Measurements from ENCODE around the gene HOXA11. TPM values are rescaled to one million over a fixed set of nuclear protein-coding genes. Genes with fewer than 3 reads are reported as not detected.

Gene HOXA11
- total RNA-seq, 2 experiments from 2014 or later, result not detected

- BruUV-seq (replicated peaks), result no TSS peak
- Histone ChIP-seq H3K4me3 (ENCODE audit: low read depth, low read length, poor library complexity, severe bottlenecking) (no peak overlapping the region), H4K20me1 (ENCODE audit: insufficient read depth, low read length) (no peaks in the 10 kb centered on the region), H3K36me3 (ENCODE audit: insufficient read depth, low read length) (no peaks in the 10 kb centered on the region), H3K4me1 (ENCODE audit: insufficient read depth, low read length, poor library complexity, severe bottlenecking) (no peaks in the 10 kb centered on the region), H3K27ac (ENCODE audit: low read depth, low read length, poor library complexity, severe bottlenecking) (no peak overlapping the region), H3K9me3 (ENCODE audit: low read length) (no peaks in the 10 kb centered on the region), H2AFZ (ENCODE audit: low read length) (no peak overlapping the region), H3K4me2 (ENCODE audit: low read length) (no peak overlapping the region), H3K79me2 (ENCODE audit: insufficient read depth, low read depth, low read length) (no peaks in the 10 kb centered on the region), H3K9me2 (ENCODE audit: insufficient read depth, low read length) (no peaks in the 10 kb centered on the region)
- TF ChIP-seq CTCF (conservative IDR thresholded peaks at IDR 0.05; ENCODE audit: low read length) (no peak), EZH2phosphoT487 (IDR thresholded peaks at IDR 0.05; ENCODE audit: borderline replicate concordance, low read depth, low read length) (no peak)
- CTCF ChIA-PET (ENCODE audit: unreplicated experiment), result no interaction called here
- DNase-seq (ENCODE audit: low spot score), result no peak
- POLR2A ChIA-PET, result interaction anchor here (0.6 kb wide), 2 partner anchors 329 to 1555 kb away, joined by 3 to 4 read pairs; no protein-coding TSS in a partner anchor
- intact Hi-C loops (cut with micrococcal nuclease; ENCODE audit: unreplicated experiment), result no loop called here
Observed at GRCh38 chr7:27177795-27178320, 7.2 kb downstream of the HOXA11 start.

GRCh38 chr7:27176962-27177794 is 7.9 kb downstream of the HOXA11 start:
- no peaks in the 10 kb centered on the region for H3K36me3 ChIP-seq (ENCODE audit: insufficient read depth, low read length)
- no peaks in the 10 kb centered on the region for H3K9me2 ChIP-seq (ENCODE audit: insufficient read depth, low read length)
- H3K79me2 ChIP-seq (ENCODE audit: insufficient read depth, low read depth, low read length), result no peaks in the 10 kb centered on the region
- ChIA-PET POLR2A (interaction anchor here (0.6 kb wide), 1 partner anchor 1555 kb away, joined by 3 read pairs; no protein-coding TSS in a partner anchor), CTCF (ENCODE audit: unreplicated experiment) (no interaction called here)
- DNase-seq (ENCODE audit: low spot score), result no peak
- BruUV-seq (replicated peaks), result no TSS peak
- H4K20me1 ChIP-seq (ENCODE audit: insufficient read depth, low read length), result no peaks in the 10 kb centered on the region
- no peak overlapping the region for H2AFZ ChIP-seq (ENCODE audit: low read length)
- no peak overlapping the region for H3K27ac ChIP-seq (ENCODE audit: low read depth, low read length, poor library complexity, severe bottlenecking)
- intact Hi-C loops (cut with micrococcal nuclease; ENCODE audit: unreplicated experiment), result no loop called here
- H3K9me3 ChIP-seq (ENCODE audit: low read length), result no peaks in the 10 kb centered on the region
- H3K4me1 ChIP-seq (ENCODE audit: insufficient read depth, low read length, poor library complexity, severe bottlenecking), result no peaks in the 10 kb centered on the region
- H3K4me2 ChIP-seq (ENCODE audit: low read length), result no peak overlapping the region
- TF ChIP-seq EZH2phosphoT487 (IDR thresholded peaks at IDR 0.05; ENCODE audit: borderline replicate concordance, low read depth, low read length) (no peak), CTCF (conservative IDR thresholded peaks at IDR 0.05; ENCODE audit: low read length) (no peak)
- H3K4me3 ChIP-seq (ENCODE audit: low read depth, low read length, poor library complexity, severe bottlenecking), result no peak overlapping the region

- Histone ChIP-seq H3K9me3 (ENCODE audit: low read length) (no peaks in the 10 kb centered on the region), H3K36me3 (ENCODE audit: insufficient read depth, low read length) (no peaks in the 10 kb centered on the region), H3K4me2 (ENCODE audit: low read length) (no peak overlapping the region), H3K27ac (ENCODE audit: low read depth, low read length, poor library complexity, severe bottlenecking) (no peak overlapping the region), H4K20me1 (ENCODE audit: insufficient read depth, low read length) (no peaks in the 10 kb centered on the region), H2AFZ (ENCODE audit: low read length) (no peak overlapping the region), H3K4me1 (ENCODE audit: insufficient read depth, low read length, poor library complexity, severe bottlenecking) (no peaks in the 10 kb centered on the region), H3K9me2 (ENCODE audit: insufficient read depth, low read length) (no peaks in the 10 kb centered on the region), H3K79me2 (ENCODE audit: insufficient read depth, low read depth, low read length) (no peaks in the 10 kb centered on the region), H3K4me3 (ENCODE audit: low read depth, low read length, poor library complexity, severe bottlenecking) (no peak overlapping the region)
- DNase-seq (ENCODE audit: low spot score), result no peak
- no TSS peak for BruUV-seq (replicated peaks)
- TF ChIP-seq EZH2phosphoT487 (IDR thresholded peaks at IDR 0.05; ENCODE audit: borderline replicate concordance, low read depth, low read length) (no peak), CTCF (conservative IDR thresholded peaks at IDR 0.05; ENCODE audit: low read length) (no peak)
- intact Hi-C loops (cut with micrococcal nuclease; ENCODE audit: unreplicated experiment), result no loop called here
- CTCF ChIA-PET (ENCODE audit: unreplicated experiment), result no interaction called here
- POLR2A ChIA-PET, result no interaction called here
Observed at GRCh38 chr7:27176524-27176845, 8.5 kb downstream of the HOXA11 start.

Data from OCI-LY7 (cell line).